ENCODE measurements around the gene ZNF385B.

Gene ZNF385B

GRCh38 chr2:179447421-179447820 is 414.0 kb downstream of the ZNF385B start:
- Histone ChIP-seq H2AFZ (no peak overlapping the region), H3K4me2 (ENCODE audit: low read length) (no peak overlapping the region), H3K4me1 (no peaks in the 10 kb centered on the region), H3K9ac (no peak overlapping the region), H3K79me2 (no peaks in the 10 kb centered on the region), H3K36me3 (ENCODE audit: control insufficient read depth, insufficient read depth, low read length) (no peaks in the 10 kb centered on the region), H3K27ac (no peak overlapping the region), H3K4me3 (ENCODE audit: low read depth, low read length) (no peak overlapping the region), H3K9me3 (ENCODE audit: control insufficient read depth, low read length) (no peaks in the 10 kb centered on the region), H3K27me3 (ENCODE audit: control insufficient read depth, insufficient read depth, low read length) (no peaks in the 10 kb centered on the region)
- no peak for TF ChIP-seq CTCF (IDR thresholded peaks at IDR 0.05)

GRCh38 chr2:179446476-179447141 is 414.8 kb downstream of the ZNF385B start:
- TF ChIP-seq CTCF (IDR thresholded peaks at IDR 0.05) = no peak
- Histone ChIP-seq H3K9ac (no peak overlapping the region), H2AFZ (no peak overlapping the region), H3K27ac (no peak overlapping the region), H3K36me3 (ENCODE audit: control insufficient read depth, insufficient read depth, low read length) (no peaks in the 10 kb centered on the region), H3K4me2 (ENCODE audit: low read length) (no peak overlapping the region), H3K4me1 (no peaks in the 10 kb centered on the region), H3K79me2 (no peaks in the 10 kb centered on the region), H3K4me3 (ENCODE audit: low read depth, low read length) (no peak overlapping the region), H3K27me3 (ENCODE audit: control insufficient read depth, insufficient read depth, low read length) (no peaks in the 10 kb centered on the region), H3K9me3 (ENCODE audit: control insufficient read depth, low read length) (no peaks in the 10 kb centered on the region)

GRCh38 chr2:179444056-179444455 is 417.4 kb downstream of the ZNF385B start:
- H2AFZ ChIP-seq = no peak overlapping the region
- H3K36me3 ChIP-seq (ENCODE audit: control insufficient read depth, insufficient read depth, low read length) = no peaks in the 10 kb centered on the region
- H3K79me2 ChIP-seq = no peaks in the 10 kb centered on the region
- no peak overlapping the region for H3K9ac ChIP-seq
- H3K9me3 ChIP-seq (ENCODE audit: control insufficient read depth, low read length) = no peaks in the 10 kb centered on the region
- no peak overlapping the region for H3K4me2 ChIP-seq (ENCODE audit: low read length)
- H3K4me3 ChIP-seq (ENCODE audit: low read depth, low read length) = no peak overlapping the region
- H3K27ac ChIP-seq = no peak overlapping the region
- no peak for TF ChIP-seq CTCF (IDR thresholded peaks at IDR 0.05)
- no peaks in the 10 kb centered on the region for H3K27me3 ChIP-seq (ENCODE audit: control insufficient read depth, insufficient read depth, low read length)
- no peaks in the 10 kb centered on the region for H3K4me1 ChIP-seq

- H3K9me3 ChIP-seq (ENCODE audit: control insufficient read depth, low read length) = no peaks in the 10 kb centered on the region
- no peak overlapping the region for H3K27ac ChIP-seq
- H3K4me3 ChIP-seq (ENCODE audit: low read depth, low read length) = no peak overlapping the region
These were observed 418.2 kb downstream of the ZNF385B start for GRCh38 chr2:179443180-179443579.

More at GRCh38 chr2:179443180-179443579, 418.2 kb downstream of the ZNF385B start:
- no peak overlapping the region for H3K9ac ChIP-seq
- no peaks in the 10 kb centered on the region for H3K27me3 ChIP-seq (ENCODE audit: control insufficient read depth, insufficient read depth, low read length)
- no peak overlapping the region for H2AFZ ChIP-seq
- no peaks in the 10 kb centered on the region for H3K79me2 ChIP-seq
- H3K4me1 ChIP-seq = no peaks in the 10 kb centered on the region
- no peak for TF ChIP-seq CTCF (IDR thresholded peaks at IDR 0.05)
- no peak overlapping the region for H3K4me2 ChIP-seq (ENCODE audit: low read length)
- no peaks in the 10 kb centered on the region for H3K36me3 ChIP-seq (ENCODE audit: control insufficient read depth, insufficient read depth, low read length)
